IMR-90 (cell line): ENCODE measurements around the gene AKAP8L. TPM values are rescaled to one million over a fixed set of nuclear protein-coding genes. Genes with fewer than 3 reads are reported as not detected.

Experiments used
- ATAC-seq: fragments of 200-7000 bp; cut with Tn5 transposase; 2 replicates; pipeline ENCODE4 v1.9.1; 2020; ENCODE audit warnings: low read depth, mild to moderate bottlenecking, moderate library complexity
- BruUV-seq: library from RNA; stranded (reverse); fragments of 400-500 nt; replicated peaks from 2 replicates; lab custom pipeline; 2021; lab: Mats Ljungman, UMichigan
- CTCF ChIA-PET: fragments of 300-600 bp; formaldehyde crosslinking; extraction: SDS; loops from one replicate; lab custom pipeline; 2021; ENCODE audit warnings: antibody characterized with exemption; lab: Yijun Ruan, JAX
- POLR2A ChIA-PET: fragments of 300-600 bp; sonication (Branson Sonifier 250); formaldehyde crosslinking; loops from one replicate; lab custom pipeline; 2022; ENCODE audit warnings: antibody characterized with exemption; ENCODE audit not compliant: unreplicated experiment; lab: Charles Lee
- DNase-seq: peaks from one replicate; pipeline ENCODE4 v3.0.0; 2013
- H2AFZ ChIP-seq: replicated peaks from 2 replicates; pipeline ENCODE3; 2013; ENCODE audit warnings: low read length, mild to moderate bottlenecking; ENCODE audit not compliant: poor library complexity
- H2AK5ac ChIP-seq: 2 replicates; pipeline ENCODE4 v1.6.1; 2013; ENCODE audit warnings: low read depth, low read length, inconsistent platforms
- H2AK9ac ChIP-seq: replicated peaks from 2 replicates; pipeline ENCODE3; 2013; ENCODE audit warnings: mild to moderate bottlenecking, low read depth, low read length, moderate library complexity; ENCODE audit not compliant: poor library complexity
- H2BK120ac ChIP-seq: 2 replicates; pipeline ENCODE4 v1.6.1; 2013; ENCODE audit warnings: low read depth, low read length, inconsistent platforms
- H2BK15ac ChIP-seq: 3 replicates; pipeline ENCODE4 v1.6.1; 2013; ENCODE audit warnings: low read depth, low read length, inconsistent platforms
- H2BK20ac ChIP-seq: 2 replicates; pipeline ENCODE4 v1.6.1; 2013; ENCODE audit warnings: low read depth, mild to moderate bottlenecking, inconsistent platforms, low read length, moderate library complexity
- H2BK5ac ChIP-seq: 2 replicates; pipeline ENCODE4 v1.6.1; 2013; ENCODE audit warnings: mild to moderate bottlenecking, low read depth, low read length, inconsistent platforms; ENCODE audit not compliant: poor library complexity, severe bottlenecking
- H3K14ac ChIP-seq: replicated peaks from 2 replicates; pipeline ENCODE4 v1.6.1; 2013; ENCODE audit warnings: low read depth, low read length, inconsistent platforms
- H3K18ac ChIP-seq: 2 replicates; pipeline ENCODE4 v1.6.1; 2013; ENCODE audit warnings: low read depth, low read length, control low read depth
- H3K23ac ChIP-seq: 2 replicates; pipeline ENCODE4 v1.6.1; 2013; ENCODE audit warnings: low read depth, low read length, inconsistent platforms
- H3K27ac ChIP-seq: 2 replicates; pipeline ENCODE4 v1.5.1; 2013; ENCODE audit warnings: mild to moderate bottlenecking, control low read depth, low read length; ENCODE audit not compliant: insufficient read depth
- H3K27me3 ChIP-seq: 2 replicates; pipeline ENCODE4 v1.6.1; 2013; ENCODE audit warnings: low read length; ENCODE audit not compliant: control insufficient read depth, insufficient read depth
- H3K36me3 ChIP-seq: 2 replicates; pipeline ENCODE4 v1.6.1; 2013; ENCODE audit warnings: low read length, mixed read lengths; ENCODE audit not compliant: control insufficient read depth, insufficient read depth
- H3K4ac ChIP-seq: 2 replicates; pipeline ENCODE4 v1.6.1; 2013; ENCODE audit warnings: low read depth, low read length, inconsistent platforms
- H3K4me1 ChIP-seq: 2 replicates; pipeline ENCODE4 v1.6.1; 2013; ENCODE audit warnings: low read length, mixed read lengths; ENCODE audit not compliant: control insufficient read depth, insufficient read depth
- H3K4me2 ChIP-seq: 2 replicates; pipeline ENCODE4 v1.6.1; 2013; ENCODE audit warnings: low read depth, mild to moderate bottlenecking, control low read depth, low read length, moderate library complexity
- H3K4me3 ChIP-seq: 2 replicates; pipeline ENCODE4 v1.5.1; 2013; ENCODE audit warnings: low read depth, mild to moderate bottlenecking, control low read depth, low read length, moderate library complexity; ENCODE audit not compliant: insufficient read depth
- H3K56ac ChIP-seq: 2 replicates; pipeline ENCODE4 v1.6.1; 2013; ENCODE audit warnings: low read length, inconsistent platforms; ENCODE audit not compliant: insufficient read depth; ENCODE audit errors: extremely low read depth
- H3K79me1 ChIP-seq, 2 experiments: 2 replicates each; pipeline ENCODE4 v1.6.1; 2013; ENCODE audit warnings: low read length in 2 of 2, inconsistent platforms in 1 of 2, low read depth in 1 of 2
- H3K9ac ChIP-seq: 2 replicates; pipeline ENCODE4 v1.6.1; 2013; ENCODE audit warnings: low read depth, low read length, control low read depth
- H3K9me1 ChIP-seq: 2 replicates; pipeline ENCODE4 v1.6.1; 2013; ENCODE audit warnings: low read length, inconsistent platforms; ENCODE audit not compliant: insufficient read depth
- H3K9me3 ChIP-seq: 2 replicates; pipeline ENCODE4 v1.6.1; 2013; ENCODE audit warnings: low read length; ENCODE audit not compliant: control insufficient read depth, insufficient read depth
- H4K20me1 ChIP-seq: 2 replicates; pipeline ENCODE4 v1.6.1; 2013; ENCODE audit warnings: low read length, inconsistent platforms; ENCODE audit not compliant: insufficient read depth
- H4K5ac ChIP-seq: 2 replicates; pipeline ENCODE4 v1.6.1; 2013; ENCODE audit warnings: mild to moderate bottlenecking, low read depth, low read length, control low read depth
- H4K8ac ChIP-seq, 2 experiments: 2 replicates each; pipeline ENCODE4 v1.6.1; 2013; ENCODE audit warnings: low read depth in 2 of 2, low read length in 2 of 2, control low read depth in 1 of 2, inconsistent platforms in 1 of 2
- H4K91ac ChIP-seq: 2 replicates; pipeline ENCODE4 v1.6.1; 2013; ENCODE audit warnings: low read depth, low read length, inconsistent platforms; ENCODE audit not compliant: insufficient read depth
- MAFK ChIP-seq: IDR thresholded peaks from 2 replicates; pipeline ENCODE4 v1.6.1; 2012; ENCODE audit warnings: low read depth, low read length, improper control_type of control experiment
- MXI1 ChIP-seq: IDR thresholded peaks from 2 replicates; pipeline ENCODE4 v1.6.1; 2012; ENCODE audit warnings: low read depth, mild to moderate bottlenecking, low read length, moderate library complexity, borderline replicate concordance
- RAD21 ChIP-seq: IDR thresholded peaks from 2 replicates; pipeline ENCODE4 v1.6.1; 2012; ENCODE audit warnings: low read length, improper control_type of control experiment
- RFX5 ChIP-seq: IDR thresholded peaks from 2 replicates; pipeline ENCODE4 v1.8.0; 2012; ENCODE audit warnings: low read depth, mild to moderate bottlenecking, low read length, moderate library complexity
- SMC3 ChIP-seq: fragments of 150-350 bp; IDR thresholded peaks from 2 replicates; pipeline ENCODE4 v1.6.1; 2016; ENCODE audit warnings: low read depth, mild to moderate bottlenecking, antibody characterized with exemption, low read length, moderate library complexity
- WGBS, 2 experiments: methylation state at CpG; one replicate each; pipeline versions ENCODE4 v1.1.5 to v1.1.7; 2013; ENCODE audit warnings: missing lambda C conversion rate in 2 of 2; ENCODE audit not compliant: insufficient read length in 1 of 2; ENCODE audit errors: extremely low coverage in 2 of 2; 5-methylcytosine and 5-hydroxymethylcytosine counted together
- dilution Hi-C: fragments of 300-500 bp; cut with HindIII; formaldehyde crosslinking; loops from one replicate; pipeline ENCODE4 v1.14.3; 2018; ENCODE audit warnings: low sequenced_read_pairs; ENCODE audit not compliant: unreplicated experiment
- in situ Hi-C: fragments of 300-500 bp; cut with MboI; formaldehyde crosslinking; loops from 3 replicates; pipeline ENCODE4 v1.14.3; 2019; ENCODE audit warnings: low sequenced_read_pairs, inconsistent platforms, mixed read lengths
- intact Hi-C: fragments of 100-400 bp; cut with micrococcal nuclease; formaldehyde crosslinking; loops from 2 replicates; pipeline ENCODE4 v1.10.0; 2022
- polyA plus RNA-seq, 3 experiments: library from polyadenylated mRNA; depleted of rRNA; stranded (reverse); fragments of >200 nt; gene quantifications; 2 replicates each; pipeline ENCODE4 v1.2.3, GENCODE V29; 2012; ENCODE audit warnings: low replicate concordance in 1 of 3
- total RNA-seq: library from RNA; depleted of rRNA; stranded (reverse); fragments of >200 nt; gene quantifications from 2 replicates; pipeline ENCODE4 v1.2.3, GENCODE V29; 2012

The AKAP8L gene
- total and polyA plus RNA-seq, 2 of the 4 experiments (the other 2 are of a cell fraction) = 43.1 to 44.6 TPM

GRCh38 chr19:15464394-15465385 lies 45.9 kb upstream of the AKAP8L start, which contains the start of gene RASAL3:
TSS of gene RASAL3 (minus strand) at chr19:15464544. CDS start at chr19:15464358, 186 bp downstream.
- Histone ChIP-seq H3K36me3 (no peaks in the 10 kb centered on the region), H3K79me1 (no peaks in the 10 kb centered on the region), H2AFZ (peak within 1 kb of the TSS; percentile 61), H4K5ac (no peak within 1 kb of the TSS), H2AK9ac (no peak within 1 kb of the TSS), H3K27me3 (peaks cover 33% of the 10 kb centered on the region), H2AK5ac (no peak within 1 kb of the TSS), H3K23ac (no peak within 1 kb of the TSS), H4K20me1 (no peaks in the 10 kb centered on the region), H4K91ac (no peak within 1 kb of the TSS), H3K4me2 (no peak within 1 kb of the TSS), H3K4me1 (no peaks in the 10 kb centered on the region; the same call in 1 of the 2 replicates), H2BK5ac (no peak within 1 kb of the TSS), H2BK15ac (no peak within 1 kb of the TSS), H3K9ac (no peak within 1 kb of the TSS), H3K9me1 (no peaks in the 10 kb centered on the region), H3K4me3 (no peak within 1 kb of the TSS), H3K56ac (no peak within 1 kb of the TSS), H3K27ac (no peak within 1 kb of the TSS), H2BK20ac (no peak within 1 kb of the TSS), H3K18ac (no peak within 1 kb of the TSS), H3K9me3 (no peaks in the 10 kb centered on the region), H3K14ac (no peak within 1 kb of the TSS), H2BK120ac (no peak within 1 kb of the TSS), H3K4ac (no peak within 1 kb of the TSS), H4K8ac (no peak within 1 kb of the TSS)
- no CpG with 5 or more reads among the region's 17 CpGs for WGBS, 2 experiments
- DNase-seq (no peak), ATAC-seq (no peak)
- intact Hi-C loops = no loop called here
- TF ChIP-seq RFX5 (no peak), MAFK (peak; percentile 20; the same call in 1 of the 2 replicates), RAD21 (no peak), SMC3 (no peak), MXI1 (no peak)
- ChIA-PET POLR2A (no interaction called here), CTCF (no interaction called here)
- in situ Hi-C loops = loop anchor here (5.0 kb wide), 1 partner anchor 88 kb away; no protein-coding TSS in a partner anchor
- dilution Hi-C loops = no loop called here
- no TSS peak for BruUV-seq
